Trophoblast cell (in vitro differentiated cells and primary cell): ENCODE results near the gene RNLS.

Experiments
- DNase-seq, 2 donors: peaks; one replicate each; pipeline ENCODE4 v3.0.0-alpha.2; 2016
- H2AFZ ChIP-seq: 2 replicates; pipeline ENCODE4 v1.6.1; 2013; ENCODE audit warnings: low read length, moderate library complexity, mild to moderate bottlenecking; ENCODE audit not compliant: insufficient read depth, poor library complexity
- H2AK5ac ChIP-seq: 2 replicates; pipeline ENCODE4 v1.6.1; 2013; ENCODE audit warnings: mild to moderate bottlenecking, low read length
- H2BK120ac ChIP-seq: 2 replicates; pipeline ENCODE4 v1.6.1; 2013; ENCODE audit warnings: low read length, mild to moderate bottlenecking, moderate library complexity; ENCODE audit not compliant: insufficient read depth, poor library complexity
- H2BK12ac ChIP-seq: 2 replicates; pipeline ENCODE4 v1.6.1; 2013; ENCODE audit warnings: mild to moderate bottlenecking, low read length, moderate library complexity
- H2BK5ac ChIP-seq: 2 replicates; pipeline ENCODE4 v1.6.1; 2013; ENCODE audit warnings: low read length, low read depth, moderate library complexity, mild to moderate bottlenecking; ENCODE audit not compliant: poor library complexity
- H3K14ac ChIP-seq: 2 replicates; pipeline ENCODE4 v1.6.1; 2013; ENCODE audit warnings: mild to moderate bottlenecking, low read length
- H3K18ac ChIP-seq: 2 replicates; pipeline ENCODE4 v1.6.1; 2013; ENCODE audit warnings: mild to moderate bottlenecking, low read length
- H3K23ac ChIP-seq: 2 replicates; pipeline ENCODE4 v1.6.1; 2013; ENCODE audit warnings: low read length
- H3K27ac ChIP-seq: 2 replicates; pipeline ENCODE4 v1.5.1; 2013; ENCODE audit warnings: low read depth, mild to moderate bottlenecking, inconsistent platforms, low read length, moderate library complexity
- H3K27me3 ChIP-seq: 2 replicates; pipeline ENCODE4 v1.6.1; 2013; ENCODE audit warnings: inconsistent platforms, mild to moderate bottlenecking, low read length, moderate library complexity; ENCODE audit not compliant: insufficient read depth
- H3K36me3 ChIP-seq, 2 experiments: 1 replicate in 1 of 2; 2 replicates in 1 of 2; pipeline ENCODE4 v1.6.1; 2013; ENCODE audit warnings: low read length in 2 of 2, mild to moderate bottlenecking in 2 of 2, moderate library complexity in 1 of 2; ENCODE audit not compliant: insufficient read depth in 2 of 2, control insufficient read depth in 1 of 2
- H3K4ac ChIP-seq: 2 replicates; pipeline ENCODE4 v1.6.1; 2013; ENCODE audit warnings: low read depth, mild to moderate bottlenecking, low read length, moderate library complexity
- H3K4me1 ChIP-seq, 2 experiments: 1 replicate in 1 of 2; 2 replicates in 1 of 2; pipeline ENCODE4 v1.6.1; 2013; ENCODE audit warnings: low read length in 2 of 2, mild to moderate bottlenecking in 2 of 2, moderate library complexity in 1 of 2; ENCODE audit not compliant: insufficient read depth in 2 of 2, control insufficient read depth in 1 of 2
- H3K4me2 ChIP-seq: 2 replicates; pipeline ENCODE4 v1.6.1; 2013; ENCODE audit warnings: inconsistent platforms, mild to moderate bottlenecking, low read length, moderate library complexity
- H3K4me3 ChIP-seq: 2 replicates; pipeline ENCODE4 v1.5.1; 2013; ENCODE audit warnings: mild to moderate bottlenecking, low read depth, low read length, inconsistent platforms
- H3K79me1 ChIP-seq: one replicate; pipeline ENCODE4 v1.6.1; 2013; ENCODE audit warnings: low read length
- H3K79me2 ChIP-seq: 2 replicates; pipeline ENCODE4 v1.6.1; 2013; ENCODE audit warnings: low read length, mild to moderate bottlenecking; ENCODE audit not compliant: control insufficient read depth, insufficient read depth, poor library complexity
- H3K9ac ChIP-seq: 2 replicates; pipeline ENCODE4 v1.6.1; 2013; ENCODE audit warnings: mild to moderate bottlenecking, low read length
- H3K9me3 ChIP-seq: 2 replicates; pipeline ENCODE4 v1.6.1; 2013; ENCODE audit warnings: low read depth, mild to moderate bottlenecking, control low read depth, inconsistent platforms, low read length; ENCODE audit not compliant: insufficient read depth
- H4K12ac ChIP-seq: 2 replicates; pipeline ENCODE4 v1.6.1; 2013; ENCODE audit warnings: low read depth, mild to moderate bottlenecking, low read length, moderate library complexity
- H4K8ac ChIP-seq: 2 replicates; pipeline ENCODE4 v1.6.1; 2013; ENCODE audit warnings: low read depth, mild to moderate bottlenecking, low read length, moderate library complexity
- H4K91ac ChIP-seq: one replicate; pipeline ENCODE4 v1.6.1; 2013; ENCODE audit warnings: low read depth, mild to moderate bottlenecking, low read length, moderate library complexity
- WGBS: extraction: QIAGEN DNeasy Blood & Tissue Kit; methylation state at CpG from one replicate; pipeline ENCODE4 v1.1.7; 2013; ENCODE audit warnings: missing lambda C conversion rate; ENCODE audit not compliant: insufficient read length, insufficient coverage; ENCODE audit errors: extremely low coverage; 5-methylcytosine and 5-hydroxymethylcytosine counted together

Gene RNLS

DNA sequence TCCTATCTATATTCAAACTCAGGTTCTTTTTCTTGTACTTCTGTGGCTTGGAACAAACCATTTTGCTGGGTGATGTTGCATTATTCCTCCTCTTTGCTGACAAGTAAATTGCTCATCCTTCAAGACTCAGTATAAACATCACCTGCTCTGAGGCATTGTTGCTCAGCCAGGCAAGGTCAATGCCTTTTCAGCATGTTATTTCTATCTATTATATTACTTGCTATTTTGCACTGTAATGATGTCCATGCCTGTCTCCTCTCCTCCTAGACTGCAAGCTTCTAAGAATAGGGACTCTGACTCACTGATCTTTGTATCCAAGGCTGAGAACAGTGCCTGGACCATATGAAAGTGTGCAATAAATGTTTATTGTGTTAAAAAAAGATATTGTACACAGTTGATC lies 293.8 kb downstream of the RNLS start:
- Histone ChIP-seq H3K9ac (no peak overlapping the region), H4K91ac (no peak overlapping the region), H3K36me3 (no peaks in the 10 kb centered on the region), H3K14ac (no peak overlapping the region), H3K4me3 (no peak overlapping the region), H3K4me1 (no peaks in the 10 kb centered on the region), H3K27me3 (no peaks in the 10 kb centered on the region), H3K18ac (no peak overlapping the region), H4K8ac (no peak overlapping the region), H3K4me2 (no peak overlapping the region), H3K79me2 (no peaks in the 10 kb centered on the region), H3K27ac (no peak overlapping the region), H2BK5ac (no peak overlapping the region), H4K12ac (no peak overlapping the region), H2AK5ac (no peak overlapping the region), H3K23ac (no peak overlapping the region), H2BK120ac (no peak overlapping the region), H3K4ac (no peak overlapping the region), H3K79me1 (no peaks in the 10 kb centered on the region), H2BK12ac (no peak overlapping the region), H2AFZ (no peak overlapping the region), H3K9me3 (no peaks in the 10 kb centered on the region)
- no peak for DNase-seq

- H2BK5ac ChIP-seq: no peak overlapping the region
- no peak overlapping the region for H2BK12ac ChIP-seq
- H3K27me3 ChIP-seq: no peaks in the 10 kb centered on the region
- H2AFZ ChIP-seq: no peak overlapping the region
- H4K12ac ChIP-seq: no peak overlapping the region
- H3K18ac ChIP-seq: no peak overlapping the region
- no peak overlapping the region for H2AK5ac ChIP-seq
- no peak overlapping the region for H3K4me3 ChIP-seq
- no peaks in the 10 kb centered on the region for H3K4me1 ChIP-seq
- no peak overlapping the region for H3K14ac ChIP-seq
- no peak overlapping the region for H3K4me2 ChIP-seq
- no peaks in the 10 kb centered on the region for H3K36me3 ChIP-seq
- no peak overlapping the region for H3K9ac ChIP-seq
- no CpG with 5 or more reads among the region's 3 CpGs for WGBS
- H3K79me2 ChIP-seq: no peaks in the 10 kb centered on the region
- H4K91ac ChIP-seq: no peak overlapping the region
- no peak overlapping the region for H3K4ac ChIP-seq
- H2BK120ac ChIP-seq: no peak overlapping the region
- no peak overlapping the region for H3K23ac ChIP-seq
- DNase-seq: no peak
- H3K27ac ChIP-seq: no peak overlapping the region
- H3K9me3 ChIP-seq: no peaks in the 10 kb centered on the region
- no peak overlapping the region for H4K8ac ChIP-seq
- H3K79me1 ChIP-seq: no peaks in the 10 kb centered on the region
Observed at GRCh38 chr10:88288320-88289059, 294.6 kb downstream of the RNLS start.

GRCh38 chr10:88286030-88286429 lies 297.1 kb downstream of the RNLS start:
- Histone ChIP-seq H2AK5ac (no peak overlapping the region), H3K27ac (no peak overlapping the region), H3K9ac (no peak overlapping the region), H3K18ac (no peak overlapping the region), H3K4me1 (no peaks in the 10 kb centered on the region), H4K12ac (no peak overlapping the region), H2BK5ac (no peak overlapping the region), H3K79me1 (no peaks in the 10 kb centered on the region), H2AFZ (no peak overlapping the region), H3K9me3 (no peaks in the 10 kb centered on the region), H3K4ac (no peak overlapping the region), H3K36me3 (no peaks in the 10 kb centered on the region), H3K4me3 (no peak overlapping the region), H3K27me3 (no peaks in the 10 kb centered on the region), H3K4me2 (no peak overlapping the region), H4K8ac (no peak overlapping the region), H3K14ac (no peak overlapping the region), H2BK120ac (no peak overlapping the region), H3K79me2 (no peaks in the 10 kb centered on the region), H4K91ac (no peak overlapping the region), H2BK12ac (no peak overlapping the region), H3K23ac (no peak overlapping the region)
- no CpG with 5 or more reads among the region's 1 CpG for WGBS
- no peak for DNase-seq

DNA sequence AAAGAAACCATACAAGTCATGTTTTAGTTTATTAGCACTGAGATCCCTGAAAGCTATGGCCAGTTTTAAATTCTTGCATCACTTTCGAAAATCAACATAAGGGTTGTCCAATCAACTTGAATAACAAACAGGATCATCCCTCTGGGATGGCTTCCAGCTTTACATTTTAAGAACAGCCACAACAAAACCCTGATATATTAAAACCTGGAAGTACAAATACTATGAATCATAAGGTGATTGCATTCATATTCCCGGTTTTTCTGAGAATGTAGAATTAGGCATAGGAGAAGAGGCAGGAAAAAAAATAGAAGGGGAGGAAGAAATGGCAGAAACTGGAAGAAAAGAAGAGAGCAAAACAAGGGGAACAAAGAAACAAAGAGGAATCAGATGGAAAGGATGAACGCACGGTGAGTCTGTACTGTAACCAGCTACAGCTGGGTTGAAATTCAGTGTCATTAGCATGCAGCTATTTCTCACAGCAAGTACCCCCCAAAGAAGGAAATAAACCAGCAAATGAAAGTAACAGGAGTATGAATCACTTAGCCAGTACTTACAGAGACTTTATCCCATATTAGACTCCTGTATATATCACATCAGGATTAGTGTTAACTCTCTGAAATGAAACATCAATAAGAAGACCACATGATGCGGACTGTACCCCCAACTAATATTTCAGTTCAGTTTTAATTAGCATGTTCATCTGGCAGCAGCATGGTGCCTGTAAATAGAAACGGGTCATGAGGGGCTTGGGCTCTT lies 301.3 kb downstream of the RNLS start:
- no peak overlapping the region for H3K4me2 ChIP-seq
- H3K4ac ChIP-seq: no peak overlapping the region
- H3K4me1 ChIP-seq: no peaks in the 10 kb centered on the region
- no peaks in the 10 kb centered on the region for H3K79me1 ChIP-seq
- DNase-seq: no peak
- no peak overlapping the region for H4K91ac ChIP-seq
- H3K4me3 ChIP-seq: no peak overlapping the region
- H3K27me3 ChIP-seq: no peaks in the 10 kb centered on the region
- H3K79me2 ChIP-seq: no peaks in the 10 kb centered on the region
- H3K18ac ChIP-seq: no peak overlapping the region
- no peak overlapping the region for H2AK5ac ChIP-seq
- no peak overlapping the region for H2BK5ac ChIP-seq
- no peak overlapping the region for H4K12ac ChIP-seq
- H3K14ac ChIP-seq: no peak overlapping the region
- H2AFZ ChIP-seq: no peak overlapping the region
- H3K9me3 ChIP-seq: no peaks in the 10 kb centered on the region
- H3K27ac ChIP-seq: no peak overlapping the region
- H3K9ac ChIP-seq: no peak overlapping the region
- no peak overlapping the region for H3K23ac ChIP-seq
- H2BK120ac ChIP-seq: no peak overlapping the region
- no peaks in the 10 kb centered on the region for H3K36me3 ChIP-seq
- WGBS: no CpG with 5 or more reads among the region's 6 CpGs
- no peak overlapping the region for H4K8ac ChIP-seq
- no peak overlapping the region for H2BK12ac ChIP-seq
